CD14-positive monocyte (primary cell): ENCODE data around the gene LHFPL5. TPM values are rescaled to one million over a fixed set of nuclear protein-coding genes. Genes with fewer than 3 reads are reported as not detected.

Source experiments
- DNase-seq, 3 donors: peaks; one replicate each; pipeline ENCODE4 v3.0.0-alpha.2; 2011 to 2022
- H2AFZ ChIP-seq: 2 replicates; pipeline ENCODE4 v1.6.0; 2012; ENCODE audit warnings: mild to moderate bottlenecking, low read depth, low read length, inconsistent platforms; ENCODE audit not compliant: insufficient read depth, poor library complexity, severe bottlenecking
- H3K27ac ChIP-seq, 2 donors: 1 replicate in 1 of 2; 2 replicates in 1 of 2; pipeline ENCODE4 v1.5.1; 2012 to 2013; ENCODE audit warnings: low read length in 2 of 2, control low read depth in 1 of 2, inconsistent platforms in 1 of 2, low read depth in 1 of 2, mild to moderate bottlenecking in 1 of 2
- H3K27me3 ChIP-seq, 2 donors: one replicate each; pipeline versions ENCODE4 v1.6.0 to v1.6.1; 2011 to 2013; ENCODE audit warnings: low read length in 2 of 2; ENCODE audit not compliant: control insufficient read depth in 2 of 2, insufficient read depth in 2 of 2
- H3K36me3 ChIP-seq, 2 donors: replicated peaks in 1 of 2; 1 replicate in 1 of 2; 2 replicates in 1 of 2; pipeline versions ENCODE4 v1.5.1 to v1.6.1; 2012 to 2013; ENCODE audit warnings: low read length in 2 of 2, control low read depth in 1 of 2, inconsistent platforms in 1 of 2, mild to moderate bottlenecking in 1 of 2; ENCODE audit not compliant: insufficient read depth in 2 of 2, control insufficient read depth in 1 of 2
- H3K4me1 ChIP-seq, 2 donors: 1 replicate in 1 of 2; 2 replicates in 1 of 2; pipeline versions ENCODE4 v1.5.1 to v1.6.1; 2012 to 2013; ENCODE audit warnings: low read length in 2 of 2, control low read depth in 1 of 2, inconsistent platforms in 1 of 2, mild to moderate bottlenecking in 1 of 2, moderate library complexity in 1 of 2; ENCODE audit not compliant: insufficient read depth in 2 of 2, control insufficient read depth in 1 of 2
- H3K4me2 ChIP-seq: replicated peaks from 2 replicates; pipeline ENCODE3; 2012; ENCODE audit warnings: low read length, moderate library complexity, mild to moderate bottlenecking; ENCODE audit not compliant: poor library complexity, severe bottlenecking; ENCODE audit errors: extremely low read depth
- H3K4me3 ChIP-seq, 3 experiments: fragments of 200-600 bp in 1 of 3; sonication (generic) in 1 of 3; replicated peaks in 1 of 3; 1 replicate in 2 of 3; 2 replicates in 1 of 3; pipeline ENCODE4 v1.5.1; 2011 to 2013; ENCODE audit warnings: low read length in 3 of 3, mild to moderate bottlenecking in 3 of 3, control low read depth in 2 of 3, low read depth in 2 of 3, inconsistent platforms in 1 of 3, moderate library complexity in 1 of 3
- H3K79me2 ChIP-seq: 2 replicates; pipeline ENCODE4 v1.6.0; 2012; ENCODE audit warnings: mild to moderate bottlenecking, control low read depth, inconsistent platforms, low read length, moderate library complexity; ENCODE audit not compliant: insufficient read depth
- H3K9ac ChIP-seq: 2 replicates; pipeline ENCODE4 v1.6.0; 2017; ENCODE audit warnings: low read length, mild to moderate bottlenecking; ENCODE audit not compliant: insufficient read depth, poor library complexity, severe bottlenecking
- H3K9me3 ChIP-seq, 2 donors: replicated peaks in 1 of 2; 1 replicate in 1 of 2; 2 replicates in 1 of 2; pipeline versions ENCODE4 v1.5.1 to v1.6.1; 2012 to 2013; ENCODE audit warnings: low read length in 2 of 2, control low read depth in 1 of 2; ENCODE audit not compliant: control insufficient read depth in 1 of 2, insufficient read depth in 1 of 2
- H4K20me1 ChIP-seq: 2 replicates; pipeline ENCODE4 v1.6.0; 2012; ENCODE audit warnings: mild to moderate bottlenecking, low read length, control low read depth, moderate library complexity; ENCODE audit not compliant: insufficient read depth
- H3K27ac Mint-ChIP-seq, 7 donors: one replicate each; pipeline ENCODE4 v1.8.0; 2020; ENCODE audit warnings: mild to moderate bottlenecking in 7 of 7, mixed read lengths in 7 of 7, moderate library complexity in 6 of 7, inconsistent platforms in 2 of 7
- H3K27me3 Mint-ChIP-seq, 3 donors: one replicate each; pipeline ENCODE4 v1.8.0; 2021 to 2022; ENCODE audit warnings: low read depth in 3 of 3, mild to moderate bottlenecking in 3 of 3, mixed read lengths in 3 of 3, moderate library complexity in 3 of 3, inconsistent platforms in 1 of 3
- H3K36me3 Mint-ChIP-seq, 2 donors: one replicate each; pipeline ENCODE4 v1.8.0; 2020; ENCODE audit warnings: mixed read lengths in 2 of 2, inconsistent platforms in 1 of 2, mild to moderate bottlenecking in 1 of 2
- H3K4me1 Mint-ChIP-seq: one replicate; pipeline ENCODE4 v1.8.0; 2020; ENCODE audit warnings: mild to moderate bottlenecking, mixed read lengths
- H3K4me3 Mint-ChIP-seq, 2 donors: one replicate each; pipeline ENCODE4 v1.8.0; 2020; ENCODE audit warnings: mild to moderate bottlenecking in 2 of 2, mixed read lengths in 2 of 2, moderate library complexity in 1 of 2
- H3K9me3 Mint-ChIP-seq, 7 donors: one replicate each; pipeline ENCODE4 v1.8.0; 2020 to 2022; ENCODE audit warnings: mixed read lengths in 7 of 7, mild to moderate bottlenecking in 6 of 7, moderate library complexity in 6 of 7, inconsistent platforms in 2 of 7
- CTCF ChIP-seq: fragments of 200-600 bp; IDR thresholded peaks from one replicate; pipeline ENCODE4 v1.8.0; 2022; ENCODE audit warnings: antibody characterized with exemption, mild to moderate bottlenecking
- WGBS: methylation state at CpG from one replicate; pipeline ENCODE4 v1.1.5; 2013; ENCODE audit warnings: missing lambda C conversion rate; ENCODE audit not compliant: insufficient coverage; 5-methylcytosine and 5-hydroxymethylcytosine counted together
- intact Hi-C, 2 donors: fragments of 100-400 bp; cut with micrococcal nuclease; formaldehyde crosslinking; loops; one replicate each; pipeline versions ENCODE4 v1.15.0 to v1.15.1; 2023
- polyA plus RNA-seq, 3 donors: library from polyadenylated mRNA; depleted of rRNA in 1 of 3; unstranded in 2 of 3; stranded (reverse) in 1 of 3; fragments of 300-500 nt in 2 of 3; fragments of >200 nt in 1 of 3; fragmentation: Illumina TruSeq in 2 of 3; gene quantifications; 1 replicate in 2 of 3; 2 replicates in 1 of 3; pipeline ENCODE4 v1.2.3, GENCODE V29; 2012 to 2021

LHFPL5 gene
- polyA plus RNA-seq, 3 donors: not detected

GRCh38 chr6:35776364-35777215, 28.6 kb upstream of the LHFPL5 start, which contains the start of gene CLPSL2:
Gene CLPSL2 (plus strand): TSS chr6:35776598. CDS start chr6:35776619, 21 bp downstream.
- Histone ChIP-seq H3K27me3 (peaks cover 0 to 17% of the 10 kb centered on the region in 2 donors), H3K4me1 (peaks cover 7 to 9% of the 10 kb centered on the region in 2 donors), H3K27ac (no peak within 1 kb of the TSS), H3K4me3 (peak within 1 kb of the TSS; percentile 18 to 74 (median 29)), H4K20me1 (no peaks in the 10 kb centered on the region), H2AFZ (peak within 1 kb of the TSS; percentile 75), H3K9me3 (no peaks in the 10 kb centered on the region), H3K9ac (peak within 1 kb of the TSS; percentile 57), H3K36me3 (no peaks in the 10 kb centered on the region), H3K4me2 (peak within 1 kb of the TSS; percentile 83), H3K79me2 (no peaks in the 10 kb centered on the region)
- peaks cover 0 to 2% (median 0%) of the 10 kb centered on the region in 7 donors for H3K9me3 Mint-ChIP-seq
- intact Hi-C loops: loop anchor here in 1 of 2 donors (10.0 kb wide), 1 partner anchor 178 kb away; no protein-coding TSS in a partner anchor
- peaks cover 0 to 3% of the 10 kb centered on the region in 2 donors for H3K36me3 Mint-ChIP-seq
- peaks cover 18 to 25% (median 24%) of the 10 kb centered on the region in 3 donors for H3K27me3 Mint-ChIP-seq
- no peak for DNase-seq
- H3K4me1 Mint-ChIP-seq: peaks cover 9% of the 10 kb centered on the region
- under 1% methylated on average over 51 of the region's 56 CpGs for WGBS
- no peak within 1 kb of the TSS for H3K27ac Mint-ChIP-seq
- no peak for TF ChIP-seq CTCF
- peak within 1 kb of the TSS; percentile 72 to 86 for H3K4me3 Mint-ChIP-seq

GRCh38 chr6:35777356-35778102, 27.6 kb upstream of the LHFPL5 start:
- H3K79me2 ChIP-seq: no peaks in the 10 kb centered on the region
- DNase-seq: no peak
- H3K36me3 ChIP-seq: no peaks in the 10 kb centered on the region
- H3K9me3 Mint-ChIP-seq: peaks cover 0 to 2% (median 0%) of the 10 kb centered on the region in 7 donors
- H2AFZ ChIP-seq: no peak overlapping the region
- 96% methylated on average over 6 of the region's 10 CpGs for WGBS
- peaks cover 7 to 9% of the 10 kb centered on the region in 2 donors for H3K4me1 ChIP-seq
- intact Hi-C loops: loop anchor here in 1 of 2 donors (10.0 kb wide), 1 partner anchor 177 kb away; no protein-coding TSS in a partner anchor
- no peak overlapping the region for H3K27ac ChIP-seq
- peaks cover 18 to 30% (median 27%) of the 10 kb centered on the region in 3 donors for H3K27me3 Mint-ChIP-seq
- H3K36me3 Mint-ChIP-seq: peaks cover 0 to 3% of the 10 kb centered on the region in 2 donors
- H3K4me3 ChIP-seq: no peak overlapping the region
- peak overlapping the region in 1 of 2 donors; percentile 30 for H3K4me3 Mint-ChIP-seq
- no peak overlapping the region for H3K9ac ChIP-seq
- H3K27me3 ChIP-seq: peaks cover 0 to 17% of the 10 kb centered on the region in 2 donors
- TF ChIP-seq CTCF: no peak
- H3K27ac Mint-ChIP-seq: no peak overlapping the region
- H3K9me3 ChIP-seq: no peaks in the 10 kb centered on the region
- H3K4me2 ChIP-seq: no peak overlapping the region
- no peaks in the 10 kb centered on the region for H4K20me1 ChIP-seq
- peaks cover 9% of the 10 kb centered on the region for H3K4me1 Mint-ChIP-seq
